HepG2 (cell line): ENCODE measurements around the gene SYTL3. TPM values are rescaled to one million over a fixed set of nuclear protein-coding genes. Genes with fewer than 3 reads are reported as not detected.
A peak's percentile ranks its signal among the peaks of the same experiment; 100 is the strongest.

Experiments
- ATAC-seq: fragments of 200-7000 bp; cut with Tn5 transposase; 3 replicates; pipeline ENCODE4 v1.9.1; 2020; ENCODE audit warnings: mild to moderate bottlenecking, moderate library complexity
- BruUV-seq: library from RNA; stranded (reverse); fragments of 400-500 nt; replicated peaks from 2 replicates; lab custom pipeline; 2021; lab: Mats Ljungman, UMichigan
- CTCF ChIA-PET: fragments of 300-600 bp; formaldehyde crosslinking; extraction: SDS; loops from one replicate; lab custom pipeline; 2021; ENCODE audit warnings: low total read pairs, inconsistent platforms, low intra/inter-chr PET ratio; lab: Yijun Ruan, JAX
- POLR2A ChIA-PET: fragments of 350-600 bp; sonication (Branson Sonifier 250); formaldehyde crosslinking; loops from one replicate; lab custom pipeline; 2020; ENCODE audit warnings: antibody characterized with exemption, inconsistent platforms; lab: Yijun Ruan, JAX
- DNase-seq: peaks from one replicate; pipeline ENCODE4 v3.0.0-alpha.2; 2015; ENCODE audit warnings: low spot score
- FAIRE-seq: peaks from 3 replicates; lab custom pipeline; 2011; peaks lifted over from hg19 to GRCh38; lab: Jason Lieb, UNC
- H2AFZ ChIP-seq: one replicate; pipeline ENCODE4 v1.6.1; 2011; ENCODE audit warnings: low read length, inconsistent platforms
- H3K27ac ChIP-seq: fragments of 300-600 bp; 3 replicates; pipeline ENCODE4 v1.8.0; 2011; ENCODE audit warnings: mixed run types, mild to moderate bottlenecking, mixed read lengths, low read length, inconsistent platforms; ENCODE audit not compliant: insufficient read depth; ENCODE audit errors: extremely low read length
- H3K27me3 ChIP-seq, 2 experiments: fragments of 200-600 bp in 1 of 2; 2 replicates in 1 of 2; 3 replicates in 1 of 2; pipeline versions ENCODE4 v1.6.0 to v1.8.0; 2011; ENCODE audit warnings: low read length in 2 of 2, mild to moderate bottlenecking in 2 of 2, moderate library complexity in 2 of 2, inconsistent platforms in 1 of 2; ENCODE audit not compliant: insufficient read depth in 2 of 2, control insufficient read depth in 1 of 2
- H3K36me3 ChIP-seq, 2 experiments: fragments of 200-600 bp in 1 of 2; replicated peaks in 1 of 2; 2 replicates in 1 of 2; 3 replicates in 1 of 2; pipeline versions ENCODE4 v1.5.1 to v1.8.0; 2011; ENCODE audit warnings: low read length in 2 of 2, inconsistent platforms in 1 of 2; ENCODE audit not compliant: insufficient read depth in 2 of 2, control insufficient read depth in 1 of 2
- H3K4me1 ChIP-seq: 2 replicates; pipeline ENCODE4 v1.5.1; 2012; ENCODE audit warnings: low read length, inconsistent platforms; ENCODE audit not compliant: insufficient read depth
- H3K4me2 ChIP-seq: 2 replicates; pipeline ENCODE4 v1.6.0; 2011; ENCODE audit warnings: low read depth, low read length, inconsistent platforms
- H3K4me3 ChIP-seq, 3 experiments: fragments of 200-600 bp in 1 of 3; sonication (generic), shearing (Covaris generic) in 1 of 3; replicated peaks in 1 of 3; 2 replicates each; pipeline ENCODE4 v1.5.1; 2011 to 2016; ENCODE audit warnings: low read length in 3 of 3, inconsistent platforms in 2 of 3, low read depth in 2 of 3, mild to moderate bottlenecking in 2 of 3, control low read depth in 1 of 3, mixed read lengths in 1 of 3; ENCODE audit not compliant: insufficient read depth in 1 of 3
- H3K79me2 ChIP-seq: one replicate; pipeline ENCODE4 v1.6.1; 2011; ENCODE audit warnings: low read length, inconsistent platforms; ENCODE audit not compliant: insufficient read depth
- H3K9ac ChIP-seq: 2 replicates; pipeline ENCODE4 v1.6.0; 2011; ENCODE audit warnings: mild to moderate bottlenecking, low read depth, low read length, inconsistent platforms; ENCODE audit not compliant: insufficient read depth
- H3K9me3 ChIP-seq: 2 replicates; pipeline ENCODE4 v1.5.1; 2012; ENCODE audit warnings: mild to moderate bottlenecking, low read length
- H4K20me1 ChIP-seq: 2 replicates; pipeline ENCODE4 v1.6.0; 2011; ENCODE audit warnings: inconsistent platforms, mild to moderate bottlenecking, low read length, moderate library complexity; ENCODE audit not compliant: insufficient read depth
- CBX2 ChIP-seq, 2 experiments: fragments of 200-600 bp in 1 of 2; sonication (generic); formaldehyde crosslinking in 1 of 2; IDR thresholded peaks; 2 replicates each; pipeline versions ENCODE4 v1.7.0 to v1.8.1; 2018 to 2022; ENCODE audit warnings: low read depth in 2 of 2, low read length in 1 of 2, mild to moderate bottlenecking in 1 of 2, missing genetic modification reagents in 1 of 2
- DBP ChIP-seq: sonication (generic); formaldehyde crosslinking; IDR thresholded peaks from 2 replicates; pipeline ENCODE4 v1.4.0; 2020; ENCODE audit warnings: missing genetic modification reagents; ENCODE audit errors: not compliant biosample characterization
- E2F2 ChIP-seq: sonication (generic); formaldehyde crosslinking; IDR thresholded peaks from 2 replicates; pipeline ENCODE4 v1.4.0; 2020; ENCODE audit warnings: missing genetic modification reagents, borderline replicate concordance
- FOXA1 ChIP-seq, 2 experiments: fragments of 450-650 bp in 1 of 2; sonication (generic) in 1 of 2; formaldehyde crosslinking in 1 of 2; IDR thresholded peaks; 2 replicates each; pipeline versions ENCODE4 v1.4.0 to v1.6.1; 2016 to 2020; ENCODE audit warnings: missing genetic modification reagents in 1 of 2
- HOXA5 ChIP-seq: sonication (generic); formaldehyde crosslinking; IDR thresholded peaks from 2 replicates; pipeline ENCODE4 v1.4.0; 2020; ENCODE audit warnings: missing genetic modification reagents
- NFIC ChIP-seq: IDR thresholded peaks from 2 replicates; pipeline ENCODE4 v1.6.1; 2012; ENCODE audit warnings: mild to moderate bottlenecking, low read length, inconsistent platforms
- NR2F2 ChIP-seq: IDR thresholded peaks from 2 replicates; pipeline ENCODE4 v1.6.1; 2012; ENCODE audit warnings: low read depth, inconsistent platforms, borderline replicate concordance
- POLR2G ChIP-seq: fragments of 200-400 bp; formaldehyde crosslinking; IDR thresholded peaks from 2 replicates; pipeline ENCODE4 v1.6.1; 2018; ENCODE audit warnings: mild to moderate bottlenecking, low read depth, low read length, moderate library complexity
- RXRB ChIP-seq: IDR thresholded peaks from 2 replicates; pipeline ENCODE4 v1.6.1; 2016; ENCODE audit warnings: borderline replicate concordance, missing genetic modification reagents, missing compliant biosample characterization
- U2AF2 ChIP-seq: fragments of 200-400 bp; formaldehyde crosslinking; IDR thresholded peaks from 2 replicates; pipeline ENCODE4 v1.6.1; 2017; ENCODE audit warnings: low read depth, mild to moderate bottlenecking, low read length
- ZNF18 ChIP-seq: sonication (generic); formaldehyde crosslinking; IDR thresholded peaks from 2 replicates; pipeline ENCODE4 v1.8.0; 2022; ENCODE audit warnings: mild to moderate bottlenecking, missing genetic modification reagents; ENCODE audit not compliant: insufficient replicate concordance
- ZNF367 ChIP-seq: sonication (generic); formaldehyde crosslinking; IDR thresholded peaks from 2 replicates; pipeline ENCODE4 v1.4.0; 2020; ENCODE audit warnings: missing genetic modification reagents, borderline replicate concordance
- ZNF549 ChIP-seq: sonication (generic); formaldehyde crosslinking; IDR thresholded peaks from 2 replicates; pipeline ENCODE4 v1.5.0; 2020; ENCODE audit warnings: missing genetic modification reagents
- ZNF788 ChIP-seq: sonication (generic); formaldehyde crosslinking; IDR thresholded peaks from 2 replicates; pipeline ENCODE4 v1.5.0; 2020; ENCODE audit warnings: mild to moderate bottlenecking, missing genetic modification reagents, borderline replicate concordance
- WGBS: methylation state at CpG from one replicate; pipeline ENCODE4 v1.1.6; 2017; ENCODE audit warnings: low lambda C conversion rate; 5-methylcytosine and 5-hydroxymethylcytosine counted together
- in situ Hi-C: cut with HindIII; loops from 2 replicates; pipeline ENCODE4 v1.10.0; 2017; ENCODE audit warnings: low pct_unique_long_range_greater_than_20kb; ENCODE audit not compliant: extremely low pct_ligation_motif_present
- intact Hi-C: fragments of 100-400 bp; cut with micrococcal nuclease; formaldehyde crosslinking; loops from one replicate; pipeline ENCODE4 v1.10.0; 2022; ENCODE audit not compliant: unreplicated experiment
- polyA plus RNA-seq, 8 experiments: library from polyadenylated mRNA; depleted of rRNA in 3 of 8; stranded (reverse) in 7 of 8; unstranded in 1 of 8; fragments of >200 nt; fragmentation: Illumina TruSeq in 4 of 8; extraction: Trizol in 4 of 8; gene quantifications; 2 replicates each; pipeline versions ENCODE4 v1.2.1 to v1.2.3, GENCODE V29; 2011 to 2016; ENCODE audit warnings: low read depth in 4 of 8, missing spikeins in 1 of 8, mixed read lengths in 1 of 8; ENCODE audit not compliant: insufficient read depth in 1 of 8
- total RNA-seq, 5 experiments: library from RNA; depleted of rRNA; stranded (reverse); fragments of >200 nt; fragmentation: Illumina TruSeq; extraction: Trizol; gene quantifications; 2 replicates each; pipeline ENCODE4 v1.2.3, GENCODE V29; 2016; ENCODE audit warnings: low read depth in 1 of 5

SYTL3 gene
- total and polyA plus RNA-seq, 2 of the 13 experiments (the other 11 are each of a cell fraction or from before 2014, with no cell fraction given) = 0.11 to 0.28 TPM

- Histone ChIP-seq H3K27ac (no peak overlapping the region), H3K4me2 (no peak overlapping the region), H3K9ac (no peak overlapping the region), H4K20me1 (no peaks in the 10 kb centered on the region), H3K9me3 (no peaks in the 10 kb centered on the region), H3K79me2 (no peaks in the 10 kb centered on the region), H3K27me3 (no peaks in the 10 kb centered on the region), H3K4me3 (no peak overlapping the region), H3K4me1 (no peaks in the 10 kb centered on the region), H3K36me3 (peaks cover 27 to 45% of the 10 kb centered on the region in 2 experiments), H2AFZ (no peak overlapping the region)
- BruUV-seq = no TSS peak
- ChIA-PET CTCF (no interaction called here), POLR2A (no interaction called here)
- no peak for DNase-seq
- in situ Hi-C loops (no loop called here), intact Hi-C loops (no loop called here)
- FAIRE-seq = no peak
- no peak for TF ChIP-seq ZNF788 (CRISPR knock-in tag)
- 0 out of 2 replicates have a peak, but pooled peaks have one; percentile 7 for TF ChIP-seq POLR2G
- 96% methylated on average over 9 of the region's 9 CpGs for WGBS
- ATAC-seq = no peak
Observed at GRCh38 chr6:158764926-158765325, 115.1 kb downstream of the SYTL3 start.

- Histone ChIP-seq H3K9me3 (no peaks in the 10 kb centered on the region), H3K4me2 (no peak overlapping the region), H3K4me3 (no peak overlapping the region), H2AFZ (no peak overlapping the region), H4K20me1 (no peaks in the 10 kb centered on the region), H3K27ac (no peak overlapping the region), H3K79me2 (no peaks in the 10 kb centered on the region), H3K9ac (no peak overlapping the region), H3K27me3 (no peaks in the 10 kb centered on the region), H3K4me1 (no peaks in the 10 kb centered on the region), H3K36me3 (peaks cover 33 to 51% of the 10 kb centered on the region in 2 experiments)
- no TSS peak for BruUV-seq
- intact Hi-C loops = no loop called here
- in situ Hi-C loops = no loop called here
- 96% methylated on average over 12 of the region's 13 CpGs for WGBS
- ChIA-PET POLR2A (no interaction called here), CTCF (no interaction called here)
- DNase-seq = no peak
- ATAC-seq = no peak
- TF ChIP-seq DBP (CRISPR knock-in tag) (no peak), ZNF549 (CRISPR knock-in tag) (no peak), RXRB (no peak), FOXA1 (IDR thresholded peaks at IDR 0.05) (no peak), FOXA1 (CRISPR knock-in tag; IDR thresholded peaks at IDR 0.05) (no peak), HOXA5 (CRISPR knock-in tag) (no peak), E2F2 (CRISPR knock-in tag) (no peak), U2AF2 (no peak), ZNF367 (CRISPR knock-in tag) (no peak), ZNF18 (CRISPR knock-in tag) (no peak), NFIC (no peak), CBX2 (IDR thresholded peaks at IDR 0.05; ENCODE audit: low read depth, low read length) (no peak), CBX2 (CRISPR knock-in tag; IDR thresholded peaks at IDR 0.05; ENCODE audit: low read depth) (no peak), NR2F2 (no peak)
- FAIRE-seq = no peak
Observed at GRCh38 chr6:158765499-158766068, 115.7 kb downstream of the SYTL3 start.
